Caco-2 (cell line): Measurements from ENCODE around the gene SORCS2. TPM values are rescaled to one million over a fixed set of nuclear protein-coding genes. Genes with fewer than 3 reads are reported as not detected.

Source experiments
- BruUV-seq: library from RNA; stranded (reverse); fragments of 400-500 nt; replicated peaks from 2 replicates; lab custom pipeline; 2021; lab: Mats Ljungman, UMichigan
- CTCF ChIA-PET: fragments of 300-600 bp; sonication (Branson Sonifier 250); formaldehyde crosslinking; loops from one replicate; lab custom pipeline; 2022; ENCODE audit warnings: antibody characterized with exemption; lab: Charles Lee
- POLR2A ChIA-PET: fragments of 300-600 bp; sonication (Branson Sonifier 250); formaldehyde crosslinking; loops from one replicate; lab custom pipeline; 2022; ENCODE audit warnings: antibody characterized with exemption; lab: Charles Lee
- DNase-seq, 2 experiments: peaks; one replicate each; pipeline versions ENCODE4 v3.0.0 to v3.0.0-alpha.2; 2020 to 2022
- H3K27me3 ChIP-seq: replicated peaks from 2 replicates; pipeline ENCODE4 v1.6.0; 2011; ENCODE audit warnings: low read length; ENCODE audit not compliant: control insufficient read depth, insufficient read depth
- H3K36me3 ChIP-seq: 2 replicates; pipeline ENCODE4 v1.5.1; 2011; ENCODE audit warnings: low read length; ENCODE audit not compliant: control insufficient read depth, insufficient read depth
- H3K4me1 ChIP-seq: fragments of 250-450 bp; sonication (Bioruptor Pico); 2 replicates; pipeline ENCODE4 v1.5.1; 2020; ENCODE audit warnings: mild to moderate bottlenecking
- H3K4me3 ChIP-seq: 2 replicates; pipeline ENCODE4 v1.5.1; 2011; ENCODE audit warnings: low read depth, mild to moderate bottlenecking, control low read depth, low read length
- H3K9me3 ChIP-seq: fragments of 250-450 bp; sonication (Bioruptor Pico); 2 replicates; pipeline ENCODE4 v1.5.1; 2020; ENCODE audit warnings: mild to moderate bottlenecking, moderate library complexity
- H3K27ac Mint-ChIP-seq: one replicate; pipeline ENCODE4 v1.8.0; 2022; ENCODE audit warnings: mixed read lengths; ENCODE audit not compliant: unreplicated experiment
- H3K27me3 Mint-ChIP-seq: one replicate; pipeline ENCODE4 v1.8.0; 2022; ENCODE audit warnings: mixed read lengths; ENCODE audit not compliant: insufficient read depth, unreplicated experiment
- H3K36me3 Mint-ChIP-seq: one replicate; pipeline ENCODE4 v1.8.0; 2022; ENCODE audit warnings: mild to moderate bottlenecking, mixed read lengths; ENCODE audit not compliant: insufficient read depth, unreplicated experiment
- H3K4me1 Mint-ChIP-seq: one replicate; pipeline ENCODE4 v1.8.0; 2022; ENCODE audit warnings: low read depth, mixed read lengths; ENCODE audit not compliant: unreplicated experiment
- H3K4me3 Mint-ChIP-seq: one replicate; pipeline ENCODE4 v1.8.0; 2022; ENCODE audit warnings: mild to moderate bottlenecking, moderate library complexity, mixed read lengths; ENCODE audit not compliant: unreplicated experiment
- H3K9me3 Mint-ChIP-seq: one replicate; pipeline ENCODE4 v1.8.0; 2022; ENCODE audit warnings: mixed read lengths; ENCODE audit not compliant: unreplicated experiment
- CTCF ChIP-seq, 2 experiments: fragments of 200-600 bp in 1 of 2; IDR thresholded peaks; 1 replicate in 1 of 2; 2 replicates in 1 of 2; pipeline versions ENCODE4 v1.5.1 to v1.8.0; 2011 to 2022; ENCODE audit warnings: antibody characterized with exemption in 1 of 2, control low read depth in 1 of 2, inconsistent platforms in 1 of 2, low read depth in 1 of 2, low read length in 1 of 2, mild to moderate bottlenecking in 1 of 2, moderate library complexity in 1 of 2; ENCODE audit not compliant: insufficient read depth in 1 of 2, severe bottlenecking in 1 of 2, unreplicated experiment in 1 of 2
- intact Hi-C: fragments of 100-400 bp; cut with micrococcal nuclease; formaldehyde crosslinking; loops from one replicate; pipeline ENCODE4 v1.10.0; 2022; ENCODE audit not compliant: unreplicated experiment
- total RNA-seq: library from RNA; stranded (reverse); gene quantifications from 2 replicates; pipeline ENCODE4 v1.2.3, GENCODE V29; 2022

Gene SORCS2
- total RNA-seq, 1 experiment from 2014 or later, result 1.6 TPM

GRCh38 chr4:7487502-7487901 lies 295.2 kb downstream of the SORCS2 start:
- no peaks in the 10 kb centered on the region for H3K36me3 ChIP-seq
- H3K9me3 ChIP-seq, result no peaks in the 10 kb centered on the region
- intact Hi-C loops, result no loop called here
- H3K9me3 Mint-ChIP-seq, result no peaks in the 10 kb centered on the region
- H3K27me3 ChIP-seq, result no peaks in the 10 kb centered on the region
- H3K27me3 Mint-ChIP-seq, result peaks cover 6% of the 10 kb centered on the region
- no peak for TF ChIP-seq CTCF (IDR thresholded peaks at IDR 0.05; ENCODE audit: insufficient read depth in 1 of 2, low read depth in 1 of 2, low read length in 1 of 2, severe bottlenecking in 1 of 2, unreplicated experiment in 1 of 2)
- H3K4me1 ChIP-seq, result no peaks in the 10 kb centered on the region
- CTCF ChIA-PET, result no interaction called here
- no TSS peak for BruUV-seq
- no peaks in the 10 kb centered on the region for H3K4me1 Mint-ChIP-seq
- H3K4me3 ChIP-seq, result no peak overlapping the region
- peaks cover 4% of the 10 kb centered on the region for H3K36me3 Mint-ChIP-seq
- POLR2A ChIA-PET, result no interaction called here
- no peak overlapping the region for H3K27ac Mint-ChIP-seq
- no peak overlapping the region for H3K4me3 Mint-ChIP-seq
- no peak for DNase-seq

- no peaks in the 10 kb centered on the region for H3K36me3 Mint-ChIP-seq
- CTCF ChIA-PET, result no interaction called here
- Histone ChIP-seq H3K4me1 (no peaks in the 10 kb centered on the region), H3K9me3 (no peaks in the 10 kb centered on the region), H3K27me3 (no peaks in the 10 kb centered on the region), H3K4me3 (no peak overlapping the region), H3K36me3 (no peaks in the 10 kb centered on the region)
- no peaks in the 10 kb centered on the region for H3K4me1 Mint-ChIP-seq
- no peak for DNase-seq
- BruUV-seq, result no TSS peak
- intact Hi-C loops, result no loop called here
- no peaks in the 10 kb centered on the region for H3K9me3 Mint-ChIP-seq
- POLR2A ChIA-PET, result no interaction called here
- H3K4me3 Mint-ChIP-seq, result no peak overlapping the region
- TF ChIP-seq CTCF (IDR thresholded peaks at IDR 0.05; ENCODE audit: insufficient read depth in 1 of 2, low read depth in 1 of 2, low read length in 1 of 2, severe bottlenecking in 1 of 2, unreplicated experiment in 1 of 2), result no peak
- peaks cover 6% of the 10 kb centered on the region for H3K27me3 Mint-ChIP-seq
- H3K27ac Mint-ChIP-seq, result no peak overlapping the region
Measured at GRCh38 chr4:7487998-7488671, 295.8 kb downstream of the SORCS2 start.

- TF ChIP-seq CTCF (IDR thresholded peaks at IDR 0.05; ENCODE audit: insufficient read depth in 1 of 2, low read depth in 1 of 2, low read length in 1 of 2, severe bottlenecking in 1 of 2, unreplicated experiment in 1 of 2), result no peak
- H3K27ac Mint-ChIP-seq, result no peak overlapping the region
- no peaks in the 10 kb centered on the region for H3K4me1 Mint-ChIP-seq
- no peak overlapping the region for H3K4me3 Mint-ChIP-seq
- POLR2A ChIA-PET, result no interaction called here
- Histone ChIP-seq H3K36me3 (no peaks in the 10 kb centered on the region), H3K27me3 (no peaks in the 10 kb centered on the region), H3K9me3 (no peaks in the 10 kb centered on the region), H3K4me3 (no peak overlapping the region), H3K4me1 (no peaks in the 10 kb centered on the region)
- H3K36me3 Mint-ChIP-seq, result no peaks in the 10 kb centered on the region
- peaks cover 3% of the 10 kb centered on the region for H3K27me3 Mint-ChIP-seq
- CTCF ChIA-PET, result no interaction called here
- BruUV-seq, result no TSS peak
- H3K9me3 Mint-ChIP-seq, result no peaks in the 10 kb centered on the region
- intact Hi-C loops, result no loop called here
- DNase-seq, result no peak
Measured at GRCh38 chr4:7491915-7492314, 299.6 kb downstream of the SORCS2 start.
